Aorta (tissue), 5 donors: ENCODE results near the gene METTL23. TPM values are rescaled to one million over a fixed set of nuclear protein-coding genes. Genes with fewer than 3 reads are reported as not detected.

ENCODE experiments used
- ATAC-seq: fragments of 200-7000 bp; cut with Tn5 transposase; one replicate; pipeline ENCODE4 v1.9.1; 2022; ENCODE audit warnings: moderate library complexity; ENCODE audit not compliant: low FRiP score
- DNase-seq, 2 donors: peaks; one replicate each; pipeline ENCODE4 v3.0.0-alpha.2; 2020
- H3K27ac ChIP-seq, 2 donors: one replicate each; pipeline ENCODE4 v1.5.1; 2013; ENCODE audit warnings: low read length in 2 of 2, mild to moderate bottlenecking in 2 of 2, moderate library complexity in 2 of 2, control low read depth in 1 of 2, inconsistent platforms in 1 of 2, low read depth in 1 of 2
- H3K27me3 ChIP-seq, 2 donors: one replicate each; pipeline ENCODE4 v1.6.1; 2013; ENCODE audit warnings: control low read depth in 1 of 2, low read length in 1 of 2, mild to moderate bottlenecking in 1 of 2, moderate library complexity in 1 of 2; ENCODE audit not compliant: insufficient read depth in 2 of 2, control insufficient read depth in 1 of 2
- H3K36me3 ChIP-seq, 2 donors: one replicate each; pipeline ENCODE4 v1.6.1; 2013; ENCODE audit warnings: control low read depth in 1 of 2, low read length in 1 of 2, mild to moderate bottlenecking in 1 of 2; ENCODE audit not compliant: insufficient read depth in 2 of 2, control insufficient read depth in 1 of 2
- H3K4me1 ChIP-seq, 2 donors: one replicate each; pipeline ENCODE4 v1.6.1; 2013; ENCODE audit warnings: low read length in 2 of 2, control low read depth in 1 of 2, mild to moderate bottlenecking in 1 of 2, moderate library complexity in 1 of 2; ENCODE audit not compliant: insufficient read depth in 2 of 2, control insufficient read depth in 1 of 2
- H3K4me3 ChIP-seq, 2 donors: one replicate each; pipeline ENCODE4 v1.5.1; 2013; ENCODE audit warnings: low read length in 2 of 2, control low read depth in 1 of 2, mild to moderate bottlenecking in 1 of 2
- H3K9me3 ChIP-seq: one replicate; pipeline ENCODE4 v1.6.1; 2013; ENCODE audit warnings: mild to moderate bottlenecking, low read length; ENCODE audit not compliant: control insufficient read depth
- WGBS, 2 donors: extraction: QIAGEN DNeasy Blood & Tissue Kit; methylation state at CpG; one replicate each; pipeline ENCODE4 v1.1.7; 2013; 5-methylcytosine and 5-hydroxymethylcytosine counted together
- intact Hi-C, 2 donors: fragments of 100-400 bp; cut with DNase I; formaldehyde crosslinking; loops; one replicate each; pipeline versions ENCODE4 v1.14.2 to v1.15.0; 2022
- polyA plus RNA-seq, 2 donors: library from polyadenylated mRNA; stranded (reverse); fragments of 200-250 nt; gene quantifications; one replicate each; pipeline ENCODE4 v1.2.3, GENCODE V29; 2013
- total RNA-seq, 2 donors: library from RNA; stranded (reverse); fragmentation: NEBNext Ultra II Directional; extraction: Animal tissue kit (Norgen Biotek cat#: 25700); gene quantifications; one replicate each; pipeline ENCODE4 v1.2.1, GENCODE V29; 2021
- donor health status: healthy with polysubstance abuse.
- donor health status: Bipolar disorder and iron deficiency.
- donor health status: DM: no; HTN: no; CAD: no.
- donor health status: DM: no; HTN: no; CAD: no.
- donor health status: DM: yes; HTN: yes; CAD: no.

METTL23 gene
- total and polyA plus RNA-seq, 4 donors, result 26.8 to 37.5 (median 28.2) TPM

- no peak overlapping the region for H3K4me3 ChIP-seq
- ATAC-seq (peak; percentile 82), DNase-seq (peak; percentile 74 to 88)
- intact Hi-C loops, result no loop called here
- H3K9me3 ChIP-seq, result no peaks in the 10 kb centered on the region
- no peaks in the 10 kb centered on the region for H3K27me3 ChIP-seq
- 19 to 22% methylated on average over 33 of the region's 33 CpGs for WGBS, 2 donors
- no peaks in the 10 kb centered on the region for H3K36me3 ChIP-seq
- peaks cover 2 to 7% of the 10 kb centered on the region in 2 donors for H3K4me1 ChIP-seq
- peak overlapping the region; percentile 2 to 54 for H3K27ac ChIP-seq
Observed at GRCh38 chr17:76700617-76701470, 25.8 kb upstream of the METTL23 start.

- Histone ChIP-seq H3K27ac (peak overlapping the region; percentile 2 to 54), H3K27me3 (no peaks in the 10 kb centered on the region), H3K36me3 (no peaks in the 10 kb centered on the region), H3K4me3 (no peak overlapping the region), H3K9me3 (no peaks in the 10 kb centered on the region), H3K4me1 (peaks cover 2 to 7% of the 10 kb centered on the region in 2 donors)
- intact Hi-C loops, result no loop called here
- peak in 1 of 2 donors; percentile 29 for DNase-seq
- ATAC-seq, result peak; percentile 31
- WGBS, 2 donors, result 31 to 40% methylated on average over 11 of the region's 11 CpGs
Observed at GRCh38 chr17:76701471-76701967, 25.1 kb upstream of the METTL23 start.

- Histone ChIP-seq H3K36me3 (no peaks in the 10 kb centered on the region), H3K4me1 (peaks cover 2 to 7% of the 10 kb centered on the region in 2 donors), H3K27me3 (no peaks in the 10 kb centered on the region), H3K9me3 (no peaks in the 10 kb centered on the region), H3K4me3 (no peak overlapping the region), H3K27ac (peak overlapping the region in 1 of 2 donors; percentile 30)
- 58 to 76% methylated on average over 2 of the region's 2 CpGs for WGBS, 2 donors
- intact Hi-C loops, result no loop called here
- DNase-seq (peak in 1 of 2 donors; percentile 35), ATAC-seq (no peak)
Observed at GRCh38 chr17:76702076-76702475, 24.6 kb upstream of the METTL23 start.

GRCh38 chr17:76702941-76703637 lies 23.6 kb upstream of the METTL23 start:
- Histone ChIP-seq H3K4me3 (no peak overlapping the region), H3K4me1 (peaks cover 4 to 6% of the 10 kb centered on the region in 2 donors), H3K9me3 (no peaks in the 10 kb centered on the region), H3K36me3 (no peaks in the 10 kb centered on the region), H3K27me3 (no peaks in the 10 kb centered on the region), H3K27ac (peak overlapping the region in 1 of 2 donors; percentile 26)
- ATAC-seq (no peak), DNase-seq (peak in 1 of 2 donors; percentile 18)
- intact Hi-C loops, result no loop called here
- 87 to 89% methylated on average over 10 of the region's 10 CpGs for WGBS, 2 donors

GRCh38 chr17:76704805-76705204 lies 21.8 kb upstream of the METTL23 start:
- intact Hi-C loops, result no loop called here
- ATAC-seq, result no peak
- no peak for DNase-seq
- H3K27ac ChIP-seq, result no peak overlapping the region
- WGBS, 2 donors, result 26 to 37% methylated on average over 4 of the region's 4 CpGs
- no peak overlapping the region for H3K4me3 ChIP-seq
- peaks cover 2 to 3% of the 10 kb centered on the region in 2 donors for H3K4me1 ChIP-seq
- H3K36me3 ChIP-seq, result no peaks in the 10 kb centered on the region
- no peaks in the 10 kb centered on the region for H3K9me3 ChIP-seq
- no peaks in the 10 kb centered on the region for H3K27me3 ChIP-seq

- Histone ChIP-seq H3K4me1 (peaks cover 2 to 3% of the 10 kb centered on the region in 2 donors), H3K27ac (no peak overlapping the region), H3K27me3 (no peaks in the 10 kb centered on the region), H3K4me3 (no peak overlapping the region), H3K36me3 (no peaks in the 10 kb centered on the region), H3K9me3 (no peaks in the 10 kb centered on the region)
- no peak for DNase-seq
- ATAC-seq, result no peak
- WGBS, 2 donors, result 90 to 91% methylated on average over 3 of the region's 3 CpGs
- intact Hi-C loops, result no loop called here
Observed at GRCh38 chr17:76706817-76707216, 19.8 kb upstream of the METTL23 start.

GRCh38 chr17:76707985-76708807 lies 18.4 kb upstream of the METTL23 start:
- WGBS, 2 donors, result 30 to 32% methylated on average over 14 of the region's 14 CpGs
- H3K27me3 ChIP-seq, result no peaks in the 10 kb centered on the region
- H3K4me1 ChIP-seq, result peaks cover 2 to 3% of the 10 kb centered on the region in 2 donors
- ATAC-seq (no peak), DNase-seq (no peak)
- peak overlapping the region; percentile 51 to 81 for H3K27ac ChIP-seq
- H3K9me3 ChIP-seq, result no peaks in the 10 kb centered on the region
- no peaks in the 10 kb centered on the region for H3K36me3 ChIP-seq
- intact Hi-C loops, result no loop called here
- no peak overlapping the region for H3K4me3 ChIP-seq
